Activated CD4-positive, alpha-beta memory T cell treated with anti-CD3 and anti-CD28 coated beads, Interleukin-2, amount 10 ng/mL, durations not matched to agents 7 days and 5 days (primary cell): Measurements from ENCODE around the gene ELOF1. TPM values are rescaled to one million over a fixed set of nuclear protein-coding genes. Genes with fewer than 3 reads are reported as not detected.

Source experiments
- CTCF ChIA-PET: fragments of 350-600 bp; sonication (Branson Sonifier 250); formaldehyde crosslinking; loops from one replicate; lab custom pipeline; 2021; ENCODE audit warnings: antibody characterized with exemption, inconsistent platforms; lab: Charles Lee
- POLR2A ChIA-PET: fragments of 350-600 bp; sonication (Branson Sonifier 250); formaldehyde crosslinking; loops from one replicate; lab custom pipeline; 2021; ENCODE audit warnings: antibody characterized with exemption; lab: Charles Lee
- DNase-seq: peaks from one replicate; pipeline ENCODE4 v3.0.0-alpha.2; 2020
- H3K27ac Mint-ChIP-seq: one replicate; pipeline ENCODE4 v1.8.0; 2021; ENCODE audit warnings: mild to moderate bottlenecking, mixed read lengths
- H3K27me3 Mint-ChIP-seq: one replicate; pipeline ENCODE4 v1.8.0; 2021; ENCODE audit warnings: mixed read lengths
- H3K36me3 Mint-ChIP-seq: one replicate; pipeline ENCODE4 v1.8.0; 2021; ENCODE audit warnings: low read depth, mixed read lengths
- H3K4me1 Mint-ChIP-seq: one replicate; pipeline ENCODE4 v1.8.0; 2021; ENCODE audit warnings: mixed read lengths
- H3K4me3 Mint-ChIP-seq: one replicate; pipeline ENCODE4 v1.8.0; 2021; ENCODE audit warnings: mild to moderate bottlenecking, mixed read lengths
- H3K9me3 Mint-ChIP-seq: one replicate; pipeline ENCODE4 v1.8.0; 2021; ENCODE audit warnings: mixed read lengths
- total RNA-seq, 2 experiments: library from RNA; stranded (reverse); gene quantifications; one replicate each; pipeline ENCODE4 v1.2.3, GENCODE V29; 2021

Gene ELOF1
- total RNA-seq, 2 experiments from 2014 or later: 49.7 to 50.2 TPM

- no peak overlapping the region for H3K27ac Mint-ChIP-seq
- POLR2A ChIA-PET: no interaction called here
- H3K4me3 Mint-ChIP-seq: no peak overlapping the region
- peaks cover 3% of the 10 kb centered on the region for H3K4me1 Mint-ChIP-seq
- no peaks in the 10 kb centered on the region for H3K36me3 Mint-ChIP-seq
- peaks cover 27% of the 10 kb centered on the region for H3K27me3 Mint-ChIP-seq
- no peaks in the 10 kb centered on the region for H3K9me3 Mint-ChIP-seq
- CTCF ChIA-PET: no interaction called here
- DNase-seq: no peak
These were observed 18.4 kb downstream of the ELOF1 start for GRCh38 chr19:11540645-11541044.

- Mint-ChIP-seq H3K27ac (no peak overlapping the region), H3K9me3 (no peaks in the 10 kb centered on the region), H3K36me3 (no peaks in the 10 kb centered on the region), H3K27me3 (peaks cover 27% of the 10 kb centered on the region), H3K4me1 (peaks cover 8% of the 10 kb centered on the region), H3K4me3 (no peak overlapping the region)
- ChIA-PET POLR2A (no interaction called here), CTCF (interaction anchor here (0.6 kb wide), 1 partner anchor 41 kb away, joined by 4 read pairs; no protein-coding TSS in a partner anchor)
- DNase-seq: no peak
These were observed 19.3 kb downstream of the ELOF1 start for GRCh38 chr19:11539495-11540365.

GRCh38 chr19:11538232-11539036 lies 20.6 kb downstream of the ELOF1 start, which contains the start of gene CNN1:
Gene CNN1 (plus strand): TSS chr19:11538851. CDS start chr19:11538928, 77 bp downstream.
- Mint-ChIP-seq H3K4me1 (peaks cover 10% of the 10 kb centered on the region), H3K9me3 (no peaks in the 10 kb centered on the region), H3K36me3 (no peaks in the 10 kb centered on the region), H3K27me3 (peaks cover 22% of the 10 kb centered on the region), H3K27ac (no peak within 1 kb of the TSS), H3K4me3 (no peak within 1 kb of the TSS)
- no peak for DNase-seq
- POLR2A ChIA-PET: no interaction called here
- CTCF ChIA-PET: no interaction called here

- peaks cover 14% of the 10 kb centered on the region for H3K4me1 Mint-ChIP-seq
- peak overlapping the region; percentile 24 for H3K4me3 Mint-ChIP-seq
- CTCF ChIA-PET: interaction anchor here (0.5 to 2.0 kb wide), 24 partner anchors 8 to 1443 kb away, joined by 3 to 20 read pairs (median 4); partner anchors contain the start of genes ELOF1, SWSAP1 and ZNF653
- DNase-seq: peak; percentile 88
- POLR2A ChIA-PET: interaction anchor here (1.1 to 1.2 kb wide), 2 partner anchors 23 to 153 kb away, joined by 3 read pairs; partner anchors contain the start of gene ELOF1
- no peaks in the 10 kb centered on the region for H3K36me3 Mint-ChIP-seq
- no peak overlapping the region for H3K27ac Mint-ChIP-seq
- H3K27me3 Mint-ChIP-seq: peaks cover 20% of the 10 kb centered on the region
- H3K9me3 Mint-ChIP-seq: no peaks in the 10 kb centered on the region
These were observed 23.0 kb downstream of the ELOF1 start for GRCh38 chr19:11535792-11536595.

- peaks cover 16% of the 10 kb centered on the region for H3K27me3 Mint-ChIP-seq
- DNase-seq: no peak
- H3K27ac Mint-ChIP-seq: no peak overlapping the region
- no peaks in the 10 kb centered on the region for H3K36me3 Mint-ChIP-seq
- ChIA-PET POLR2A (no interaction called here), CTCF (no interaction called here)
- H3K9me3 Mint-ChIP-seq: no peaks in the 10 kb centered on the region
- H3K4me1 Mint-ChIP-seq: peaks cover 16% of the 10 kb centered on the region
- H3K4me3 Mint-ChIP-seq: no peak overlapping the region
These were observed 24.1 kb downstream of the ELOF1 start for GRCh38 chr19:11534948-11535347.

GRCh38 chr19:11534538-11534937 lies 24.5 kb downstream of the ELOF1 start:
- Mint-ChIP-seq H3K4me1 (peaks cover 16% of the 10 kb centered on the region), H3K27ac (no peak overlapping the region), H3K36me3 (no peaks in the 10 kb centered on the region), H3K4me3 (no peak overlapping the region), H3K27me3 (peaks cover 16% of the 10 kb centered on the region), H3K9me3 (no peaks in the 10 kb centered on the region)
- no peak for DNase-seq
- CTCF ChIA-PET: no interaction called here
- POLR2A ChIA-PET: no interaction called here

GRCh38 chr19:11530432-11530831 lies 28.6 kb downstream of the ELOF1 start:
- Mint-ChIP-seq H3K36me3 (peaks cover 4% of the 10 kb centered on the region), H3K4me1 (peaks cover 27% of the 10 kb centered on the region), H3K9me3 (no peaks in the 10 kb centered on the region), H3K27me3 (no peaks in the 10 kb centered on the region), H3K27ac (no peak overlapping the region), H3K4me3 (no peak overlapping the region)
- ChIA-PET CTCF (interaction anchor here (0.6 to 1.3 kb wide), 3 partner anchors 19 to 149 kb away, joined by 3 read pairs; partner anchors contain the start of gene ELOF1), POLR2A (no interaction called here)
- DNase-seq: peak; percentile 35

- ChIA-PET POLR2A (interaction anchor here (0.8 to 2.2 kb wide), 9 partner anchors 10 to 153 kb away, joined by 3 to 11 read pairs (median 4); partner anchors contain the start of genes ELOF1, ODAD3, PRKCSH and ZNF627), CTCF (interaction anchor here (0.6 to 3.0 kb wide), 8 partner anchors 7 to 154 kb away, joined by 3 to 16 read pairs (median 4); partner anchors contain the start of genes ELOF1 and SWSAP1)
- no peaks in the 10 kb centered on the region for H3K27me3 Mint-ChIP-seq
- H3K27ac Mint-ChIP-seq: peak within 1 kb of the TSS; percentile 89
- H3K36me3 Mint-ChIP-seq: peaks cover 4% of the 10 kb centered on the region
- DNase-seq: peak; percentile 94
- peaks cover 23% of the 10 kb centered on the region for H3K4me1 Mint-ChIP-seq
- peak within 1 kb of the TSS; percentile 98 for H3K4me3 Mint-ChIP-seq
- no peaks in the 10 kb centered on the region for H3K9me3 Mint-ChIP-seq
These were observed 30.3 kb downstream of the ELOF1 start, which contains the start of gene ECSIT for GRCh38 chr19:11528551-11529341. Gene ECSIT (minus strand): TSS chr19:11529134. CDS start chr19:11519170, 9,964 bp downstream.

- Mint-ChIP-seq H3K4me1 (no peaks in the 10 kb centered on the region), H3K27me3 (no peaks in the 10 kb centered on the region), H3K4me3 (no peak overlapping the region), H3K36me3 (no peaks in the 10 kb centered on the region), H3K9me3 (no peaks in the 10 kb centered on the region), H3K27ac (no peak overlapping the region)
- DNase-seq: no peak
- POLR2A ChIA-PET: interaction anchor here (0.5 to 0.7 kb wide), 2 partner anchors 10 to 364 kb away, joined by 3 to 4 read pairs; partner anchors contain the start of genes ECSIT and SPC24
- CTCF ChIA-PET: interaction anchor here (0.7 kb wide), 2 partner anchors 34 to 741 kb away, joined by 3 to 4 read pairs; no protein-coding TSS in a partner anchor
These were observed 39.9 kb downstream of the ELOF1 start for GRCh38 chr19:11519138-11519537.

GRCh38 chr19:11513946-11514345 lies 45.1 kb downstream of the ELOF1 start:
- H3K4me3 Mint-ChIP-seq: no peak overlapping the region
- H3K27ac Mint-ChIP-seq: no peak overlapping the region
- CTCF ChIA-PET: no interaction called here
- POLR2A ChIA-PET: no interaction called here
- no peaks in the 10 kb centered on the region for H3K9me3 Mint-ChIP-seq
- H3K27me3 Mint-ChIP-seq: no peaks in the 10 kb centered on the region
- peaks cover 4% of the 10 kb centered on the region for H3K36me3 Mint-ChIP-seq
- DNase-seq: no peak
- H3K4me1 Mint-ChIP-seq: no peaks in the 10 kb centered on the region

GRCh38 chr19:11510444-11510843 lies 48.6 kb downstream of the ELOF1 start:
- Mint-ChIP-seq H3K4me1 (peaks cover 12% of the 10 kb centered on the region), H3K27me3 (no peaks in the 10 kb centered on the region), H3K4me3 (no peak overlapping the region), H3K9me3 (no peaks in the 10 kb centered on the region), H3K36me3 (peaks cover 7% of the 10 kb centered on the region), H3K27ac (no peak overlapping the region)
- DNase-seq: no peak
- ChIA-PET POLR2A (no interaction called here), CTCF (no interaction called here)
